ENCODE measurements around the gene PELI2. TPM values are rescaled to one million over a fixed set of nuclear protein-coding genes. Genes with fewer than 3 reads are reported as not detected.
A peak's percentile ranks its signal among the peaks of the same experiment; 100 is the strongest.

PELI2 gene
- total and polyA plus RNA-seq, 8 donors = 10.3 to 15.0 (median 11.6) TPM

GRCh38 chr14:56313789-56314188 is 195.6 kb downstream of the PELI2 start:
- no peak for DNase-seq
- Histone ChIP-seq H3K36me3 (no peaks in the 10 kb centered on the region), H3K4me1 (no peaks in the 10 kb centered on the region), H3K27ac (no peak overlapping the region), H3K4me3 (no peak overlapping the region), H3K9me3 (no peaks in the 10 kb centered on the region), H3K27me3 (no peaks in the 10 kb centered on the region)
- intact Hi-C loops (cut with DNase I) = no loop called here
- no peak for ATAC-seq
- TF ChIP-seq, protein P1, sequence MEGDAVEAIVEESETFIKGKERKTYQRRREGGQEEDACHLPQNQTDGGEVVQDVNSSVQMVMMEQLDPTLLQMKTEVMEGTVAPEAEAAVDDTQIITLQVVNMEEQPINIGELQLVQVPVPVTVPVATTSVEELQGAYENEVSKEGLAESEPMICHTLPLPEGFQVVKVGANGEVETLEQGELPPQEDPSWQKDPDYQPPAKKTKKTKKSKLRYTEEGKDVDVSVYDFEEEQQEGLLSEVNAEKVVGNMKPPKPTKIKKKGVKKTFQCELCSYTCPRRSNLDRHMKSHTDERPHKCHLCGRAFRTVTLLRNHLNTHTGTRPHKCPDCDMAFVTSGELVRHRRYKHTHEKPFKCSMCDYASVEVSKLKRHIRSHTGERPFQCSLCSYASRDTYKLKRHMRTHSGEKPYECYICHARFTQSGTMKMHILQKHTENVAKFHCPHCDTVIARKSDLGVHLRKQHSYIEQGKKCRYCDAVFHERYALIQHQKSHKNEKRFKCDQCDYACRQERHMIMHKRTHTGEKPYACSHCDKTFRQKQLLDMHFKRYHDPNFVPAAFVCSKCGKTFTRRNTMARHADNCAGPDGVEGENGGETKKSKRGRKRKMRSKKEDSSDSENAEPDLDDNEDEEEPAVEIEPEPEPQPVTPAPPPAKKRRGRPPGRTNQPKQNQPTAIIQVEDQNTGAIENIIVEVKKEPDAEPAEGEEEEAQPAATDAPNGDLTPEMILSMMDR (IDR thresholded peaks at IDR 0.05) = no peak

GRCh38 chr14:56318393-56319115 is 200.3 kb downstream of the PELI2 start:
- TF ChIP-seq, protein P1 (IDR thresholded peaks at IDR 0.05) = no peak
- H3K4me1 ChIP-seq = no peaks in the 10 kb centered on the region
- H3K27ac ChIP-seq = no peak overlapping the region
- ATAC-seq (no peak), DNase-seq (no peak)
- H3K36me3 ChIP-seq = no peaks in the 10 kb centered on the region
- no peaks in the 10 kb centered on the region for H3K27me3 ChIP-seq
- intact Hi-C loops (cut with DNase I) = no loop called here
- no peaks in the 10 kb centered on the region for H3K9me3 ChIP-seq
- H3K4me3 ChIP-seq = no peak overlapping the region

DNA sequence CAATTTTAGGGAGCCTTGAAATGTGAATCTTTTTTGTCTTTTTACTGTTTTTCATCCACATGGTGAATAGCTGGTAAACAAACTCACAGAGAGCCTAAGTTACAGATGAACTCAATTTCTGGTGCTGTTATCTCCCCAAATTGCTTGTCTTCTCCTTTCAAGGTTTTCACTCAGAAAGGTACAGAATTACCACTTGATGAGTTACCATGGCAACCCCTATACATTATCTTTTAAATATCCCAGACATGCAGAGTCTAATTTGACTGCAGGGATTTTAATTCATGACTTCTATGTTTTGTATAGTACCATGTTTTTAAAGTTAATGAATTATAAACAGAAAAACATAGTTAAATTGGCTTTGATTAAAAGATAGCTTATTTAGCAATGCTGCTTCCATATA is 203.7 kb downstream of the PELI2 start:
- TF ChIP-seq, protein P1 (IDR thresholded peaks at IDR 0.05) = no peak
- Histone ChIP-seq H3K4me1 (peaks cover 0 to 2% of the 10 kb centered on the region in 2 donors), H3K4me3 (no peak overlapping the region), H3K9me3 (no peaks in the 10 kb centered on the region), H3K36me3 (no peaks in the 10 kb centered on the region), H3K27me3 (no peaks in the 10 kb centered on the region), H3K27ac (no peak overlapping the region)
- ATAC-seq (no peak), DNase-seq (no peak)
- intact Hi-C loops (cut with DNase I) = no loop called here

GRCh38 chr14:56322531-56322930 is 204.3 kb downstream of the PELI2 start:
- TF ChIP-seq, protein P1 (IDR thresholded peaks at IDR 0.05) = no peak
- Histone ChIP-seq H3K4me1 (peaks cover 0 to 2% of the 10 kb centered on the region in 2 donors), H3K9me3 (no peaks in the 10 kb centered on the region), H3K27me3 (no peaks in the 10 kb centered on the region), H3K4me3 (no peak overlapping the region), H3K27ac (no peak overlapping the region), H3K36me3 (no peaks in the 10 kb centered on the region)
- intact Hi-C loops (cut with DNase I) = no loop called here
- DNase-seq (no peak), ATAC-seq (peak; percentile 59)

GRCh38 chr14:56324454-56324853 is 206.2 kb downstream of the PELI2 start:
- ATAC-seq (no peak), DNase-seq (no peak)
- TF ChIP-seq, protein P1 (IDR thresholded peaks at IDR 0.05) = no peak

More at GRCh38 chr14:56324454-56324853, 206.2 kb downstream of the PELI2 start:
- intact Hi-C loops (cut with DNase I) = no loop called here
- H3K4me1 ChIP-seq = peaks cover 0 to 2% of the 10 kb centered on the region in 2 donors
- no peaks in the 10 kb centered on the region for H3K27me3 ChIP-seq
- H3K36me3 ChIP-seq = no peaks in the 10 kb centered on the region
- no peaks in the 10 kb centered on the region for H3K9me3 ChIP-seq
- no peak overlapping the region for H3K4me3 ChIP-seq
- no peak overlapping the region for H3K27ac ChIP-seq
